ENCODE data around the gene VGLL2.

DNA sequence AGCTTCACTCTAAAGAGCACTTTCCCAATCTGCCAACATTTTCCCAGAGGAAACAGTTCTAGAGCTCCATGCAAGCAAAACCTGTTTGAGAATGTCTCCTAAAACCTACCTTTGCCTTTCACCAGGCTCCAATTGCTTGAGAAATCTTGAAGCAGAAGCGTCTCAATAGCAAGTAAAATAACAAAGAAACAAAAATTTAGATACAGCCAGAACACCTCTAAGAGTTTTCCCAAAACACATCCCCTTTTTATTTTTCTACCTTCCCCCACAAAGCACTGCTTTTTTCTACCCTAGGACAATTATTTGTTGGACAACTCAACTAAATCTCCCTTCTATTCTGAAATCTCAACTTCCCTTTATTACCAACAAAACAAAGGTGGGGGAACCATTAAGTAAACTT is 3.6 kb downstream of the VGLL2 start:
- TF ChIP-seq, protein P1, sequence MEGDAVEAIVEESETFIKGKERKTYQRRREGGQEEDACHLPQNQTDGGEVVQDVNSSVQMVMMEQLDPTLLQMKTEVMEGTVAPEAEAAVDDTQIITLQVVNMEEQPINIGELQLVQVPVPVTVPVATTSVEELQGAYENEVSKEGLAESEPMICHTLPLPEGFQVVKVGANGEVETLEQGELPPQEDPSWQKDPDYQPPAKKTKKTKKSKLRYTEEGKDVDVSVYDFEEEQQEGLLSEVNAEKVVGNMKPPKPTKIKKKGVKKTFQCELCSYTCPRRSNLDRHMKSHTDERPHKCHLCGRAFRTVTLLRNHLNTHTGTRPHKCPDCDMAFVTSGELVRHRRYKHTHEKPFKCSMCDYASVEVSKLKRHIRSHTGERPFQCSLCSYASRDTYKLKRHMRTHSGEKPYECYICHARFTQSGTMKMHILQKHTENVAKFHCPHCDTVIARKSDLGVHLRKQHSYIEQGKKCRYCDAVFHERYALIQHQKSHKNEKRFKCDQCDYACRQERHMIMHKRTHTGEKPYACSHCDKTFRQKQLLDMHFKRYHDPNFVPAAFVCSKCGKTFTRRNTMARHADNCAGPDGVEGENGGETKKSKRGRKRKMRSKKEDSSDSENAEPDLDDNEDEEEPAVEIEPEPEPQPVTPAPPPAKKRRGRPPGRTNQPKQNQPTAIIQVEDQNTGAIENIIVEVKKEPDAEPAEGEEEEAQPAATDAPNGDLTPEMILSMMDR (conservative IDR thresholded peaks at IDR 0.05 in 1 of 2, IDR thresholded peaks at IDR 0.05 in 1 of 2; ENCODE audit: extremely low read depth in 1 of 2, insufficient read depth in 1 of 2, low read depth in 1 of 2, low read length in 2 of 2): no peak
- TF ChIP-seq EZH2 (IDR thresholded peaks at IDR 0.05; ENCODE audit: borderline replicate concordance, low read length): no peak

Measured in mammary epithelial cell (primary cell).